CD4-positive, alpha-beta T cell treated with Interleukin-15 for 4 hours (primary cell): Measurements from ENCODE around the gene SUPT3H.

Source experiments
- DNase-seq: peaks from one replicate; pipeline ENCODE4 v3.0.0-alpha.2; 2020; ENCODE audit warnings: low spot score

The SUPT3H gene

DNA sequence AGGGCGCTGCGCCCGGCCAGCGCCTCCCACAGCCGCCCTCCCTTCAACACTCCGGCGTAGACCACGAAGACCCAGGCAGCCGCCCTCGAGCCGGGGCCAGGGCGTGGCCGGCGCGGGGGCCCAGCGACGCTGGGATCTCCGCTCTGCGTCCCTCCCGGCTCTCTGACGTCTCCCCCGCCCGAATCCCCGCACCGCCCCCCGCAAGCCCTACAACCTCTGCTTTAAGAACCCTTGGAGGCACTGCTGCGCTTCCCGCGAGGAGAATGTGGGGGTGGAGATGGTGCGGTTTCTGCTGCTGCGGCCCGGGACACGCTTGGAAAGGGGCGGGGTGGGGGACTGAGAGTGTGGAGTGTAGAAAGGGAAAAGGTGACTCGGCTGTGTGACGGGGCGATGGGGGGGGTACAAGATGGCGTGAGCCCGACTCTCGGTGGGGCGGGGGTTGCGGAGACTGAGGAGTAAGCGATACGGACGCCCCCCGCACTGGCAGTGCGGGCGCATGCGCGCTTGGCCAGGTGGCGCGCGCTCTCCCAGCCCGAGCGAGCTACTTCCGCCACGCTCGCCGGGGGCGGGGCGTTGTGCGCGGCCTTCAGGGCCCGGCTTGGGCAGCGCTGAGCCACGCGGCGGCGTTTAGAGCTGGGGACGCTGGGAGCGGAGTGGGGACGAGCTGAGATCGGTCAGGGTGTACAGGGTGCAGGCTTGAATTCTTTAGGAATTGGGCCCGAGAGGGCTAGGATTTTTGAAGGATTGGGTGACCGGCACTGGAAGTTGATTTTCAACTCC is at the start of gene SUPT3H:
Gene SUPT3H (minus strand): TSS at position 381 of the 780 bp plus-strand sequence.
- peak; percentile 91 for DNase-seq

DNA sequence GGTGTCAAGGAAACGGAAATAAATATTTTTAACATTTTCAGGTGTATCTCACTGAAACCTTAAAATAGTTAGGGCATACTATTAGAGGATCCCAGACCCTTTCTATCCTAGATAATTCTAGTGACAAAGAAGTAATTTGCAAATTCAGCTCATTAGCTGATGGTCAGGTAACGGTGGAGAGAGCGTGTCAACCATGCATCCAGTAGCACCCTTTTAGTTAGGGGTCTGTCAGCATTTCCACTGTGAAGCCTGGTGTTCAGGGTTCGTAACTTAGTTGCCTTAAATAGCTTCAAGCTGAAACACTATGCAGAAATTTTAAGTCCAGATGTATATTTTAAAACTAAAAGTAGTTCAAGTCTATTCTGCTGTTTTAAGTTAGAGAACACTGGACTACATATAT is 48.5 kb upstream of the SUPT3H start:
- no peak for DNase-seq

DNA sequence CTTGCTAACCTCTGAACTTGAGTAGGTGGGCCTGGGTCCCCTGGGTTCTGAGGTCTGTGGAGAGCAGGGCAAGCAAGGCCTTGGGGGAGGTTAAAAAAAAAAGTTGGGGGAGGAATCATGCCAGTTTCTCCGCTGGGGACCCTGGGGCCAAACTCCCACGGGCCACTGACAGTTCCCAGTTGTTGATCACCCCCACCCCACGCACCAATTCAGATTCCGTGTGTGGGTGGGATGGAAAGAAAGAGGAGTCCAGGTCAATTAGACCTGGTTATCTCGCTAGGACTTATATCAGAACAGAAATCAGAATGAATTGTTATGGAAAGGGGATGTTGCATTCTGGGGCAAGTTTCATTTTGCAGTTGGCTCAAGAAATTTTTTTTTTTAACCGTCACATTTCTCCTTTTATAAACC is 46.7 kb upstream of the SUPT3H start:
- no peak for DNase-seq

DNA sequence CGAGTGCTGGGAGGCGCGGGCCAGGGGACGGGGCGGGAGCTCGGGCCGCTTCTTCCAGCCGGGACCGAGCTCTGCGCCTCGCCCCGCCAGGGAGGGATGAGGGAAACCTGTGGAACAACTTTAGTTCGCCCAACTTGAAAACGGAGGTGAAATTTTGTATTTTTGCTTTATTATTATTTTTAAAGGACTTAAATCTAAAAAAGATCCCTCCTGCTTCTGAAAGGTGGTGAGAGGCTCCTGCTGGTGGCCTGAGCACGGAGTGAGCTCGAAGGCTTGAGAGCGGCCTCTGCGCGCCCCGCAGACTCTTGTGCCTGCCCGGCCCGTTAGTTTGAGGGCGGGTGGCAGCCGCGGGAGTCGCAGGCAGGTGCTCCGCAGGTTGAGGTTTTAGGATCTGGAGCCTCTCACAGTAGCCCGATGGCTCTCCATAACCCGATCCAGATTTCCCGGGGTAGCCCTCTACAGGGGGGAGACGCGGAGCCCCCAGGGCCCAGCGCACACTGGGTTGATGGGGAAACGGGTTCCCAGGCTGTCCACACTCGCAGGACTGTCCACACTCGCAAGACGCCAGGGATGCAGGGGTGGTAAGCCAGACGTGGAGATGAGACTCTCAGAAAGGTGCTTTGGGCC is 46.2 kb upstream of the SUPT3H start:
- DNase-seq = no peak

DNA sequence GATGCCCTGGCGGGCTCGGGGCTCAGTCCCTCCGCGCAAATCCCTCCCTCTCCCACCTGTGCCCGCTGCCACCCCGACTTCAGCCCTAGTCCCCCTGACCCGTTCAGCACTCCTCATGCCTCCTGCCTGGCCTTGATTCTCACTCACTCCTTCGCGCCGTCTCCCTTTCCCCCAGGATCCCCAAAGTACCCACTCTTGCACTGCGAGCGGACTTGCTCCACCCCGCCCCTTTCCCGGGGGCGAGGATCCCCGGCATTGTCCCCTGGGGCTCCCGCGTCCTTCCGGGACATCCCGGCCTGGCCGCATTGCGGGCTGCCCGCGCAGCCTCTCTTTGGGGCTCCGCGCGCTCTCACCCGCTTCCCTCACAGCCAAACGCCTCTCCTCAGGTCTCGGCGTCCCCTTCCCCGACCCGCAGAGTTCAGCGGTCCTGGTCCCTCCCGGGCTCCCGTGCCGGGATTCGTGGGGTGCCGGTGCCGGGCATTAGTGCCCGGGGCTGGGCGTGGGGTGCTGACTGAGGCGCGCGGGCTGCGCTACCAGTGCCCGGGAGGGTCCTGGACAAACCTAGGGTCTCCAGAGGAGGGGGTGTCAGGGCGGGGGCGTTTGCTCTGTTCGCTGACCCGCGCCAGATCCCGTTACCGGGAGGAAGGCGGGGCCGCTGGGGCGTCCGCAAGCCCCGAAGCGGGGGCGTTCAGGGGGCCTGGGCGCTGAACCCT is 45.5 kb upstream of the SUPT3H start:
- no peak for DNase-seq

DNA sequence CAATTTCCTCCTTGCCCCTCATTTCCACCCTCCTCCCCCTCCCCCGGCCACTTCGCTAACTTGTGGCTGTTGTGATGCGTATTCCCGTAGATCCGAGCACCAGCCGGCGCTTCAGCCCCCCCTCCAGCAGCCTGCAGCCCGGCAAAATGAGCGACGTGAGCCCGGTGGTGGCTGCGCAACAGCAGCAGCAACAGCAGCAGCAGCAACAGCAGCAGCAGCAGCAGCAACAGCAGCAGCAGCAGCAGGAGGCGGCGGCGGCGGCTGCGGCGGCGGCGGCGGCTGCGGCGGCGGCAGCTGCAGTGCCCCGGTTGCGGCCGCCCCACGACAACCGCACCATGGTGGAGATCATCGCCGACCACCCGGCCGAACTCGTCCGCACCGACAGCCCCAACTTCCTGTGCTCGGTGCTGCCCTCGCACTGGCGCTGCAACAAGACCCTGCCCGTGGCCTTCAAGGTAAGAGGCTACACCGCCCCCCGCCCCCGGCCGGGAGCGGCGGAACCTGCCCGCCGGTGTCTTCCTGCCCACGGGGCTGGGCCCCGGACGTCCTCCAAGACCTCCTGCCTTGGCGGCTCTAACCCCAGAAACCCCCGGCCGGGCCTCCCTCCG is 44.9 kb upstream of the SUPT3H start:
- peak; percentile 63 for DNase-seq

DNA sequence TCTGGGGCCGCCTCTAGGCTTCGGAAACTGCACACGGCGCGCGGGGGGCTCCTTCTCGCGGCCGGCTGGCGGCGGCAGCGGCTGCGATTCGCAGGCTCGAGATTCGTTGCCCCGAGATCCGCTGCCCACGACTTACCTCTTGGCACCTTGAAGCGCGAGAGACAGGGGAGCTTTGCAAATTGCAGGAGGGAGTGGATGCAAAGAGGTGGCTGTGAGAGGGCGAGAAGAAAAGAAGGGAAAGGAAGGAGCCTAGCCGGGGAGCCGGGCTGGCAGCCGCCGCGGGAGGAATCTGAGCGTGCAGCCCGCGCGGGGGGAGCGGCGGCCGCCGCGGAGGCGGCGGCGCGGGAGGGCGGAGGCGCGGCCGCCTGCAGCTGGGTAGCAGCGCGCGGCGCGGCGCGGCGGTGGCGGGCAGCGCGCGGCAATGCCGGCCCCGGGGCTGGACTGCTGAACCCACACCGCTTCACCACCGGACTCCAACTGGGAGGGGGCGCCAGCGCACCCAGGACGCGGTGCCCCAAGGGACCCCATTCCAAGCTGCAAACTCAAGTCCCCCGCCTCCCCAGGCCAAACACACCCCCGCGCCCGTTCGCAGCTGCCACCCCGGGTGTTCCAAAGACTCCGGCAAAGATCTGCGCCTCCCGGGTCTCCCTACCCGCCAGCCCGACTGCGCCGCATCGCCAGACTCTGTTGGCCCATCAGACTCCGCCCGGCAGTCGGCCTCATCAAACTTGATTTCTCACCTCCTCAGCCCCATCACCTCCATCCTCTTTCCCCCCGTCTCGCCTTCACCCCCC is 44.2 kb upstream of the SUPT3H start:
- peak; percentile 44 for DNase-seq

DNA sequence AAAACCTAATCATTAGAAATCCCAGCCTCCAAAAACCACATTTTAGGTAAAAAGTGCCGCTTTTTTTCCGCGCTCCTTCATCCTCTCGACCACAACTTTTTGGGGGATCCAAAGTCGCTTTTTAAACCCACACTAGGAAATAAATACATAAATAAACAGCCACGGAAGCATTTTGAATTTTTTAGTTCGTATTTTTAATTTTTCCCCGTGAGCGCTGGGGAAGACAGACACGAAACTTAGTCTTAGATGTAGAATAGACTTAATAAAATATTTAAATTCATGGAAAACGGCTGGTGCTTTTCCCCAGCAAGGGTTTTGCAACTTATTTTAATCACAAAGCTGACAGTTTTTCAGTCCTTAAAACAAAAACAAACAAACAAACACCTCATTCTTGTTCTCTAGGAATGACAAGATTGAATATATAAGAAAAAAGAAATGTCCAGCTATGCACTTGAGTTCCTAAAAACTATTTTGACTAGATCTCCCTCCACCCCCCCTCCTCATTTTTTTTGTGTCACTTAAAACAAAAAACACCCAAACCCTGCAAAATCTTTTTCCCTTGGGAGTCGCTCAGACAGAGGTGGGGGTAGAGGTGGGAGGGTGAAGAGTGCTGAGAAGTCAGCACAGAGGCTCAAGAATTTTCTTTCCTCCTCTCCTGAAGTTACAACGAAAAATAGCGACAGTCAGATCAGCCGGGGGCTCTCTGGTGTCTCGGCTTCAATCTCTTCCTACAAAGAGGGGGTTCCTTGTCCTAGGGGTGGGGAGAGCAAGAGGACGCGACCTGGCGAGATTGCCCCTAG is 43.4 kb upstream of the SUPT3H start:
- DNase-seq = no peak

DNA sequence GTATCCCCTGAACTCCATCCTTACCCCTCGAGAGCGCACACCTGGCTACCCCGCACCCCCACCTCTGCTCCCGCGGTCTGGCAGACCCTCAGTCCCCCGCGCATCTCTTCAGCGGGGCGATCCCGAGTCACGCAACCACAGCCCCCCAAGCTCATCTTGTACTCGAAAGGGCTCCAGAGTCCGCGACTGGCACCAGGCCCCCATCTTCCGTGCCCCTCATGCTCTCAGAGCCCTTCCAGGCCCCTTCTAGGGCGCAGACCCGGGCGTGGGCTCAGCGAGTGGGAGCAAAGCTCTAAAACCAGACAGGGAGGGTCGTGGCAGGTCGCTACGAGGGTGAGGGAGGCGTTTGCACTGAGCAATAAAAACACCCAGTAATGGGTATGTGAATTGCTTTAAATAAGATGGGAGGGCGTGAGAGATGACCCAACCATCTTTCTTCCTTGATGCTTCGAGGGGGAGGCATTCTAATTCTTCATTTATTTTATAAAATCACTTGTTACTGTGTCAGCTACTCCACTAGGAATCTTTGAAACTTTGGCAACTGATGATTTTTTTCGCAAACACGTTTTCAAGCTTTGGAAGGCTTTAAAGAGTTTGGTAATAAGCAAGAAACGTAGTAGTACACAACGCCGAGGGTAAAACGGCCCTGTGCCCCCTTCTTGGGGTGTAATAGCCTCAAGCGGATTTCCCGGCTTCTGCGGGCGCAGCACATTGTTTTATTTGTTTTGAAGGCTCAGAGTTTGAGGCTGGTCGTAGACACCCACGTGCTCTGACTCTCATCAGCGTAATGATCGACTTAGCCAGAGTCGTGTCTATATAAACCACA is 42.6 kb upstream of the SUPT3H start:
- DNase-seq = peak; percentile 54

DNA sequence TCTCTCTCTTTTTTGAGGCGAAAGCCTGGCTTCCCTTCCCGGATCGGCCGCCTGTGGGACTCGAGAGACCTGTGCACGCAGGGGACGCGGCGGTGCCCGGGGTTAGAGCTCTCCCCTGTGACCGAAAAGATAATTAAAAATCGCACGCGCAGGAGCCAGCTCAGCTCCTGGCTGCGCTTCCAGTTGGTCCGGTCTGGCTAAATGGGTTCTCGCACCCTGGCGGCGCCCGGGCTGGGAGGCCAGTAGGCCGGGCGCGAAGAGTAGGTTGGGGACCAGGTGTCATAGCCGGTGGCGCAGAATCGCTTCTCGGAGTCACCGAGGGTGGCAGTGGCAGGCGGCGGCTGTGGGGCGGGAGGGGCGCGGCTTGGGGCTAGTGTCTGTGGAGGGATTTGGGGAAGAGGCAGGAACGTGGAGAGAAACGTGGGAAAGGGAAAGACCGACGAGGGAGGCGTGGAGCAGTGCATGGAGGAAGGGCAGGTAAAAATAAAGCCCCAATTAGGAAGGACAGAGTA is 41.9 kb upstream of the SUPT3H start:
- peak; percentile 59 for DNase-seq

DNA sequence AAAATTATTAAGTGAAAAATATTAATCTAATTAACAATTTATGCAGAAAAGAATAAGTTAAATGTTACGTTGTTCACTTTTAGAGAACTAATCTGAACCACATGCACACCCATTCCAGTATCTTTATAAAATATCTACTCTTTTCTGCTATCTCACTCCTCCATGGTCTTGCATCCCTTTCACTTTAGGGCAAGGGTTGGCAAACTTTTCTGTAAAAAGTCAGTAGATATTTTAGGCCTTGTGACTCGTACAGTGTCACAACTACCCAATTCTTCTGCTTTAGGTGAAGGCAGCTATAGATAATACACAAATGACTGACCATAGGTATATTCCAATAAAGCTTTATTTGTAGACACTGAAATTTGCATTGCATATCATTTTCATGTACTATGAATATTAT is 39.7 kb upstream of the SUPT3H start:
- no peak for DNase-seq

DNA sequence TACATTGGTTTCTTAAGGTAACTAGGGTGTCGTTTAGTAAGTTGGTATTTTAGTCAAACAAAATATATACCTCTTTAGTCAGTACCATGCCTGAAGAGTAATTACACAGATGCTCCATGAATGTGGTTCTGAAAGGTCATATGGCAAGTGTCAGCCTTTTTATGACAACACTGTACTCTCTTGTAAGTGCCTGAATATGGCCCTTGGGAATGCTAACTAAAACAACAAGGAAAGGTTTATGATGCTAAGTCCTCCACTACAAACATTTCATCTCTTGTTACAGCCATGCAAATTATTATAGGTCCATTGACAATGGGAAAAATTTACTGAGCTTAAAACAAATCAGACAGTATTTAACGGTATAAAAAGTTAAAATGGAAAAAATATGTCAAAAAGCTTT is 39.0 kb upstream of the SUPT3H start:
- no peak for DNase-seq

DNA sequence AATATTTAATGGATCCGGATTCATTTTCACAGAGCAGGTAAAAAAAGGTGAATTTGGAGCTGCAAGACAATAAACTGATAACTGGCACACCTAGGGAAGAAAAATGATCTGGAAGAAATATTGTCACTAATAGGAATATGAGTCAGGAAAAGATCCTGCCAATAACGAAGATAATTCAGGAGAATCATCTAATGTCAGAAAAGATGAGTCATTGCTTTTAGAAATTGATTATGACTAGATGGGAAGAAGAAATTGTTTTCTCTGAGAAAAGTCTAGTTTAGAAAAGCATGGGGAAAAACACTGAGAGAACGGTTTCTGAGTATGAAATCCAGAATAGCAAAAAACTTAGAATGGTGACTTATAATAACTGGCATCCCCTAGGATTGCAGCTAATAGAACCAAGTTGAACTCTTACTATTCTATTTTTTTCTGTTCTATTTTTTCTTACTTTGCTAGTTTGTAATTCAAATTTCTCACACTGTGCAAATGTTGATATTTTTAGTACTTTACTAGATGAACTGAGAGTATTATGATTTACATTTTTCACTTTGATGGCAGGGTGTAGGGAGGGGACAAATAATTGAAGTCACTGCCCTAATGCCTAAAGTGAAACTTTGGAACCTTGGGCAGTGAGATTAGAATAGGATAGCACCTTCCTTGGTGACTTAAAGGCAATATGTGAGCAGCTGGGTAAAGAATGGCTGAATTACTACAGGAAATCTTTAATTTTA is 38.2 kb upstream of the SUPT3H start:
- no peak for DNase-seq

DNA sequence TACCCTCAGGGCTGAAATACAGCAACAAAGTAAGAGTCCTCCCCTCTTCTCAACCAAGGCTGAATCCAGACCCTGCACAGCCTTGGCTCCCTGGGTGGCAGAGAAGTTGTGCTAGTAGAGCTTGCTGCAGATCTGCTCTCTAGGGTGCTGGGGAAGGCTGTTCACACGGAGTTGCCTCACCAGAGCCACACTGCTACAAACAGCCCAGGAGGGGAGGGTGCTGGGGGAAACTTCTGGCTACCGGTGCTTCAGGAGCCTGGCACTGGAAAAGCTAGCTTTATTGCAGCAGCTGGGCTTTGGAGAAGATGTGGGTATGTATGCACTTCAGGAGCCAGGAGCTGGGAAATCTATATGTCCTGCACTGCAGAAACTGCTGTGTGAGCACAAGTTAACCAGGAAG is 37.6 kb upstream of the SUPT3H start:
- DNase-seq = no peak

DNA sequence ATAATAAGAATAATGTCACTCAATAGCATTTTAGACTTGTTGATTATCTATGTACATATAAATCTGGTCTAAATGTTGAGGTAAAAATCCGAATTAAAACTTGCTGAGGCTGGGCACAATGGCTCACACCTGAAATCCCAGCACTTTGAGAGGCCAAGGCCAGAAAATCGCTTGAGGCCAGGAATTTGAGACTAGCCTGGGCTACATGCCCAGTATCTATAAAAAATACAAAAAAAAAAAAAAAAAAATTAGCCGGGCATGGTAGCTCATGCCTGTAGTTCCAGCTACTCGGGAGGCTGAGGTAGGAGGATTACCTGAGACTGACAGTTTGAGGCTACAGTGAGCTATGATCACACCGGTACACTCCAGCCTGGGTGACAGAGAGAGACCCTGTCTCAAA is 34.2 kb upstream of the SUPT3H start:
- DNase-seq = no peak

DNA sequence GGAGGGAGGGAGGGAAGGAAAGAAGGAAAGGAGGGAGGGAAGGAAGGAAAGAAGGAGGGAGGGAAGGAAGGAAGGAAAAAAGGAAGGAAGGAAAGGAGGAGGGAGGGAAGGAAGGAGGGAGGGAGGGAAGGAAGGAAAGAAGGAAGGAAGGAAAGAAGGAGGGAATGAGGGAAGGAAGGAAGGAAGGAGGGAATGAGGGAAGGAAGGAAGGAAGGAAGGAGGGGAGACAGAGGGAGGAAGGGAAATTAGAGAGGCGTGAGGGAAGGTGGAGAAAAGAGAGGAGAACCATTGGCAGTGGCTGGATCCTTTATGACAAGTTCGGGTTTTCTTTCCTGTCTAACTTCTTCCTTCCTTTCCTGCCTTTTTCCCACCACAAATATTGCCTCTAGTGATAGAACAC is 22.3 kb upstream of the SUPT3H start:
- DNase-seq = no peak

DNA sequence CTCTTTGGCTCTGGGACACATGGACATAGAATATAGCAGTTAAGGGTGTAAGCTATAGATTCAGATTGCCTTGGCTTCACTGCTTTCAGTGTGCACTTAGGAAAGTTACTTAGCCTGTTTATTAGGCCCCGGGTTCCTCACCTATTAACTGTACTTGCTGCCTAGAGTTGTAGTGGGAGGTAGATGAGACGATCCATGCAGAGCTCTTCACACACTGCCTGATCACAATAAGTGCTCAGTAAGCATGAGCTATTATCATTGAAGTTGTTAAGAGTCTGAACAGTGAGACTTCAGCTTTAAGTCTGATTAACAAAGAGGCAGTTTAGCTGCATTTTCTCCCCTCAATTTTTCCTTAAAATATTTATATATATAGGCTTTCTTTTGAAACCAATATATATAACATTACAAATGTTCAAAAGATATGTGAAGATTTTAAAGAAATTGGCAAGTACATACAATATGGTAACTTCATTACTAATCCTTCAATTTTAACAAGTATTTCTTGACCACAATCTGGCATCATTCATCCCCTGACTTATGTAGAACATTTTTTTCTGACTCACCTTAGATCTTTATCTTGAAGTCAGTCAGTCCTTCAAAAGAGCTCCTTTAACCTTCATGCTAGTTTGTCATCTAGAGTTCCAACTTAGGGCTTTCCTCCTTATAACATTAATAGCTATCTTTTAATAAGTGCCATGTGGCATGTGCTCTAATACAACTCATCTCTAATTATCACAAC is 20.5 kb upstream of the SUPT3H start:
- no peak for DNase-seq

DNA sequence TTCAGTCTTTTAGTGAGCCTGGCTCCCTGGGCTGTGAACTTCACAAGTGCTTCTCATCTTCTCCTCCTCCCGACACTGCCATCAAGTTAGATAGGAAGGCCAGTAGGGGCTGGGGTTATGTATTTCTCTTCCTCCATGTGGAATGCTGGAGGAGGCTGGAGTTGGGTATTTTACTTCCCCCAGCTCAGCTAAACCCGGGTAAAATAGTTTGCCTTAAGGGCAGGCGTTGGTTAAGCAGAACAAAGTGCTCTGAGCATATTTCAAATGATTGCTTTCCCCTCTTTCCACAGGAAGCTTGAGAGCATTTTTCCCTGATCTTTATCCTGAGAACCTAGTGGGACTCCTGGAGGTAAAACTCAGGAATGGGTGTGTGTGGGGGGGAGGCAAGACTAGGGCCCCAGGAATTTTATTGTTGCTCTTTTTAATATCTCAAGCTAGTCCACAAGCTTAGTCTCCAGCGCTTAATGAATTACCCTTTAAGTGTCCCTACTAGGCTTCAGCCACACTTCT is 16.9 kb upstream of the SUPT3H start:
- DNase-seq = no peak
